Esophagus squamous epithelium (tissue), 5 donors: ENCODE results near the gene CCDC97. TPM values are rescaled to one million over a fixed set of nuclear protein-coding genes. Genes with fewer than 3 reads are reported as not detected.

Experiments
- DNase-seq: peaks from one replicate; lab custom pipeline; 2025; lab: John Stamatoyannopoulos, UW
- H3K27ac ChIP-seq, 4 donors: fragments of 200-600 bp; sonication (generic); one replicate each; pipeline ENCODE4 v1.5.1; 2016 to 2019; ENCODE audit warnings: mild to moderate bottlenecking in 1 of 4
- H3K27me3 ChIP-seq, 4 donors: fragments of 200-600 bp; sonication (generic); 1 replicate in 3 of 4; 2 replicates in 1 of 4; pipeline versions ENCODE4 v1.5.1 to v1.6.0; 2017 to 2021; ENCODE audit warnings: antibody characterized with exemption in 1 of 4
- H3K36me3 ChIP-seq, 3 donors: fragments of 200-600 bp; sonication (generic); one replicate each; pipeline ENCODE4 v1.5.1; 2016 to 2019
- H3K4me1 ChIP-seq, 3 donors: fragments of 200-600 bp; sonication (generic); one replicate each; pipeline ENCODE4 v1.5.1; 2017 to 2019
- H3K4me3 ChIP-seq, 4 donors: fragments of 200-600 bp; sonication (generic); 1 replicate in 3 of 4; 2 replicates in 1 of 4; pipeline ENCODE4 v1.5.1; 2016 to 2019; ENCODE audit warnings: mild to moderate bottlenecking in 2 of 4, moderate library complexity in 1 of 4
- H3K9me3 ChIP-seq, 3 donors: fragments of 200-600 bp; sonication (generic); one replicate each; pipeline ENCODE4 v1.5.1; 2016 to 2019
- CTCF ChIP-seq, 6 experiments: fragments of 450-650 bp in 4 of 6; fragments of 200-600 bp in 2 of 6; sonication (generic) in 2 of 6; IDR thresholded peaks; one replicate each; pipeline ENCODE4 v1.5.1; 2016 to 2019; ENCODE audit warnings: antibody characterized with exemption in 6 of 6, mild to moderate bottlenecking in 4 of 6, moderate library complexity in 4 of 6
- POLR2A ChIP-seq, 4 donors: fragments of 450-650 bp; IDR thresholded peaks; one replicate each; pipeline ENCODE4 v1.6.1; 2017; ENCODE audit warnings: antibody characterized with exemption in 4 of 4, mild to moderate bottlenecking in 4 of 4, moderate library complexity in 3 of 4
- whole genome bisulfite sequencing, 2 donors: methylation state at CpG; one replicate each; pipeline ENCODE4 v1.1.5; 2018; 5-methylcytosine and 5-hydroxymethylcytosine counted together
- intact Hi-C: fragments of 100-400 bp; cut with DNase I; formaldehyde crosslinking; loops from one replicate; pipeline ENCODE4 v1.15.0; 2022
- total RNA-seq, 4 donors: library from RNA; depleted of rRNA; stranded (reverse); fragments of >200 nt; gene quantifications; one replicate each; pipeline ENCODE4 v1.1.0, GENCODE V29; 2016
- donor health status: DM: yes; HTN: yes; CAD: no.

Gene CCDC97
- total RNA-seq, 4 donors from 2014 or later, result 9.4 to 19.5 (median 14.7) TPM

- Histone ChIP-seq H3K4me1 (peaks cover 20 to 47% (median 40%) of the 10 kb centered on the region in 3 donors), H3K36me3 (peaks cover 21 to 77% (median 36%) of the 10 kb centered on the region in 3 donors), H3K27me3 (no peaks in the 10 kb centered on the region), H3K9me3 (no peaks in the 10 kb centered on the region), H3K4me3 (no peak overlapping the region), H3K27ac (peak overlapping the region in 1 of 4 donors; percentile 12)
- no peak for DNase-seq
- intact Hi-C loops, result no loop called here
- TF ChIP-seq POLR2A (IDR thresholded peaks at IDR 0.05) (no peak), CTCF (IDR thresholded peaks at IDR 0.05) (no peak)
- 75% methylated on average over 4 of the region's 4 CpGs; no CpG with 5 or more reads in 1 of the 2 donors for WGBS, 2 donors
These were observed 10.6 kb downstream of the CCDC97 start for GRCh38 chr19:41320568-41320967.

- peak overlapping the region in 3 of 4 donors; percentile 85 to 93 (median 89) for H3K27ac ChIP-seq
These were observed 11.2 kb downstream of the CCDC97 start for GRCh38 chr19:41321204-41321599.

GRCh38 chr19:41321600-41322270 is 11.8 kb downstream of the CCDC97 start:
- Histone ChIP-seq H3K27ac (peak overlapping the region; percentile 59 to 93 (median 87)), H3K27me3 (no peaks in the 10 kb centered on the region), H3K36me3 (peaks cover 16 to 65% (median 29%) of the 10 kb centered on the region in 3 donors), H3K4me1 (peaks cover 31 to 58% (median 52%) of the 10 kb centered on the region in 3 donors), H3K4me3 (no peak overlapping the region), H3K9me3 (no peaks in the 10 kb centered on the region)
- TF ChIP-seq POLR2A (IDR thresholded peaks at IDR 0.05) (no peak), CTCF (IDR thresholded peaks at IDR 0.05) (peak in 5 of 6 experiments; percentile 7 to 48 (median 39))
- 72 to 85% methylated on average over 6 to 7 of the region's 10 CpGs for WGBS, 2 donors
- DNase-seq, result no peak
- intact Hi-C loops, result no loop called here

More at GRCh38 chr19:41321204-41321599, 11.2 kb downstream of the CCDC97 start:
- TF ChIP-seq CTCF (IDR thresholded peaks at IDR 0.05) (no peak), POLR2A (IDR thresholded peaks at IDR 0.05) (no peak)
- no peak for DNase-seq
- Histone ChIP-seq H3K9me3 (no peaks in the 10 kb centered on the region), H3K4me3 (no peak overlapping the region), H3K27me3 (no peaks in the 10 kb centered on the region), H3K36me3 (peaks cover 21 to 71% (median 34%) of the 10 kb centered on the region in 3 donors), H3K4me1 (peaks cover 26 to 53% (median 46%) of the 10 kb centered on the region in 3 donors)
- WGBS, 2 donors, result 77 to 92% methylated on average over 2 to 6 of the region's 7 CpGs
- intact Hi-C loops, result no loop called here

GRCh38 chr19:41322451-41322850 is 12.5 kb downstream of the CCDC97 start:
- Histone ChIP-seq H3K36me3 (peaks cover 14 to 58% (median 27%) of the 10 kb centered on the region in 3 donors), H3K4me3 (no peak overlapping the region), H3K9me3 (no peaks in the 10 kb centered on the region), H3K4me1 (peaks cover 39 to 65% (median 58%) of the 10 kb centered on the region in 3 donors), H3K27ac (peak overlapping the region; percentile 59 to 93 (median 87)), H3K27me3 (no peaks in the 10 kb centered on the region)
- WGBS, 2 donors, result 94 to 97% methylated on average over 8 to 9 of the region's 11 CpGs
- TF ChIP-seq CTCF (IDR thresholded peaks at IDR 0.05) (no peak), POLR2A (IDR thresholded peaks at IDR 0.05) (no peak)
- intact Hi-C loops, result no loop called here
- no peak for DNase-seq

- peaks cover 14 to 52% (median 27%) of the 10 kb centered on the region in 3 donors for H3K36me3 ChIP-seq
- H3K4me3 ChIP-seq, result no peak overlapping the region
- H3K27ac ChIP-seq, result peak overlapping the region; percentile 59 to 93 (median 87)
- 50 to 69% methylated on average over 5 to 7 of the region's 7 CpGs for WGBS, 2 donors
- intact Hi-C loops, result no loop called here
- TF ChIP-seq CTCF (IDR thresholded peaks at IDR 0.05) (no peak), POLR2A (IDR thresholded peaks at IDR 0.05) (no peak)
- H3K27me3 ChIP-seq, result no peaks in the 10 kb centered on the region
- no peaks in the 10 kb centered on the region for H3K9me3 ChIP-seq
- peaks cover 44 to 71% (median 63%) of the 10 kb centered on the region in 3 donors for H3K4me1 ChIP-seq
- DNase-seq, result no peak
These were observed 13.1 kb downstream of the CCDC97 start for GRCh38 chr19:41323023-41323422.
